Measurements from ENCODE around the gene XYLT2.

The XYLT2 gene

GRCh38 chr17:50356418-50356817, 10.5 kb downstream of the XYLT2 start:
- Histone ChIP-seq H2BK120ac (ENCODE audit: low read depth, low read length) (no peak overlapping the region), H2AK5ac (ENCODE audit: low read length, severe bottlenecking) (no peak overlapping the region), H4K91ac (ENCODE audit: low read length) (no peak overlapping the region), H2BK12ac (ENCODE audit: low read length in 2 of 2) (no peak overlapping the region), H3K4me2 (ENCODE audit: low read length, poor library complexity, severe bottlenecking) (no peak overlapping the region), H2BK5ac (ENCODE audit: low read depth, low read length, poor library complexity, severe bottlenecking) (no peak overlapping the region), H3K4me1 (ENCODE audit: control insufficient read depth, insufficient read depth, low read depth, low read length) (peaks cover 6% of the 10 kb centered on the region), H3K23ac (ENCODE audit: low read length in 2 of 2) (no peak overlapping the region), H3K9ac (ENCODE audit: low read length) (no peak overlapping the region), H2AFZ (ENCODE audit: low read depth, low read length) (no peak overlapping the region), H3K9me3 (ENCODE audit: control insufficient read depth, low read length) (no peaks in the 10 kb centered on the region), H2BK15ac (ENCODE audit: low read depth, poor library complexity, severe bottlenecking) (no peak overlapping the region), H4K8ac (ENCODE audit: low read length) (no peak overlapping the region), H3K36me3 (ENCODE audit: control insufficient read depth in 1 of 2, insufficient read depth in 2 of 2, low read depth in 1 of 2, low read length in 2 of 2) (peaks cover 85 to 90% of the 10 kb centered on the region in 2 experiments), H3K79me1 (replicated peaks; ENCODE audit: low read length, poor library complexity, severe bottlenecking) (peaks cover 49% of the 10 kb centered on the region), H3K27me3 (ENCODE audit: control insufficient read depth in 1 of 2, insufficient read depth in 1 of 2, low read length in 2 of 2) (no peaks in the 10 kb centered on the region), H3K27ac (ENCODE audit: low read length, poor library complexity, severe bottlenecking) (no peak overlapping the region), H3K18ac (ENCODE audit: low read depth in 1 of 2, low read length in 2 of 2) (no peak overlapping the region), H3K4ac (ENCODE audit: low read depth in 1 of 2, low read length in 2 of 2) (no peak overlapping the region), H3K14ac (ENCODE audit: low read length in 2 of 2) (no peak overlapping the region), H3K4me3 (ENCODE audit: insufficient read depth in 1 of 2, low read depth in 1 of 2, low read length in 2 of 2) (no peak overlapping the region)
- DNase-seq: no peak
- WGBS: 96% methylated on average over 12 of the region's 12 CpGs

GRCh38 chr17:50356892-50357510, 11.1 kb downstream of the XYLT2 start:
- 97% methylated on average over 9 of the region's 12 CpGs for WGBS

GRCh38 chr17:50358177-50358576, 12.3 kb downstream of the XYLT2 start:
- Histone ChIP-seq H3K4me2 (ENCODE audit: low read length, poor library complexity, severe bottlenecking) (no peak overlapping the region), H3K4ac (ENCODE audit: low read depth in 1 of 2, low read length in 2 of 2) (no peak overlapping the region), H3K14ac (ENCODE audit: low read length in 2 of 2) (no peak overlapping the region), H2AK5ac (ENCODE audit: low read length, severe bottlenecking) (no peak overlapping the region), H4K8ac (ENCODE audit: low read length) (no peak overlapping the region), H4K91ac (ENCODE audit: low read length) (no peak overlapping the region), H2BK12ac (ENCODE audit: low read length in 2 of 2) (no peak overlapping the region), H3K27me3 (ENCODE audit: control insufficient read depth in 1 of 2, insufficient read depth in 1 of 2, low read length in 2 of 2) (no peaks in the 10 kb centered on the region), H3K9me3 (ENCODE audit: control insufficient read depth, low read length) (no peaks in the 10 kb centered on the region), H2AFZ (ENCODE audit: low read depth, low read length) (no peak overlapping the region), H3K27ac (ENCODE audit: low read length, poor library complexity, severe bottlenecking) (no peak overlapping the region), H2BK15ac (ENCODE audit: low read depth, poor library complexity, severe bottlenecking) (no peak overlapping the region), H3K4me1 (ENCODE audit: control insufficient read depth, insufficient read depth, low read depth, low read length) (peaks cover 13% of the 10 kb centered on the region), H3K9ac (ENCODE audit: low read length) (no peak overlapping the region), H3K79me1 (replicated peaks; ENCODE audit: low read length, poor library complexity, severe bottlenecking) (peaks cover 35% of the 10 kb centered on the region), H3K36me3 (ENCODE audit: control insufficient read depth in 1 of 2, insufficient read depth in 2 of 2, low read depth in 1 of 2, low read length in 2 of 2) (peaks cover 75 to 80% of the 10 kb centered on the region in 2 experiments), H2BK5ac (ENCODE audit: low read depth, low read length, poor library complexity, severe bottlenecking) (no peak overlapping the region), H2BK120ac (ENCODE audit: low read depth, low read length) (no peak overlapping the region), H3K23ac (ENCODE audit: low read length in 2 of 2) (no peak overlapping the region), H3K4me3 (ENCODE audit: insufficient read depth in 1 of 2, low read depth in 1 of 2, low read length in 2 of 2) (no peak overlapping the region), H3K18ac (ENCODE audit: low read depth in 1 of 2, low read length in 2 of 2) (no peak overlapping the region)
- 97% methylated on average over 17 of the region's 17 CpGs for WGBS
- DNase-seq: no peak

More at GRCh38 chr17:50356892-50357510, 11.1 kb downstream of the XYLT2 start:
- no peak overlapping the region for H3K4ac ChIP-seq (ENCODE audit: low read depth in 1 of 2, low read length in 2 of 2)
- peaks cover 86 to 91% of the 10 kb centered on the region in 2 experiments for H3K36me3 ChIP-seq (ENCODE audit: control insufficient read depth in 1 of 2, insufficient read depth in 2 of 2, low read depth in 1 of 2, low read length in 2 of 2)
- no peak overlapping the region for H2BK15ac ChIP-seq (ENCODE audit: low read depth, poor library complexity, severe bottlenecking)
- H2AK5ac ChIP-seq (ENCODE audit: low read length, severe bottlenecking): no peak overlapping the region
- H3K23ac ChIP-seq (ENCODE audit: low read length in 2 of 2): no peak overlapping the region
- H3K27me3 ChIP-seq (ENCODE audit: control insufficient read depth in 1 of 2, insufficient read depth in 1 of 2, low read length in 2 of 2): no peaks in the 10 kb centered on the region
- H3K4me3 ChIP-seq (ENCODE audit: insufficient read depth in 1 of 2, low read depth in 1 of 2, low read length in 2 of 2): no peak overlapping the region
- no peak overlapping the region for H3K4me2 ChIP-seq (ENCODE audit: low read length, poor library complexity, severe bottlenecking)
- peaks cover 6% of the 10 kb centered on the region for H3K4me1 ChIP-seq (ENCODE audit: control insufficient read depth, insufficient read depth, low read depth, low read length)
- H3K79me1 ChIP-seq (replicated peaks; ENCODE audit: low read length, poor library complexity, severe bottlenecking): peaks cover 44% of the 10 kb centered on the region
- H3K14ac ChIP-seq (ENCODE audit: low read length in 2 of 2): no peak overlapping the region
- H3K9ac ChIP-seq (ENCODE audit: low read length): no peak overlapping the region
- no peaks in the 10 kb centered on the region for H3K9me3 ChIP-seq (ENCODE audit: control insufficient read depth, low read length)
- H2BK12ac ChIP-seq (ENCODE audit: low read length in 2 of 2): no peak overlapping the region
- H4K8ac ChIP-seq (ENCODE audit: low read length): no peak overlapping the region
- no peak overlapping the region for H2BK120ac ChIP-seq (ENCODE audit: low read depth, low read length)
- no peak overlapping the region for H2AFZ ChIP-seq (ENCODE audit: low read depth, low read length)
- H2BK5ac ChIP-seq (ENCODE audit: low read depth, low read length, poor library complexity, severe bottlenecking): no peak overlapping the region
- H3K27ac ChIP-seq (ENCODE audit: low read length, poor library complexity, severe bottlenecking): no peak overlapping the region
- H3K18ac ChIP-seq (ENCODE audit: low read depth in 1 of 2, low read length in 2 of 2): no peak overlapping the region
- no peak overlapping the region for H4K91ac ChIP-seq (ENCODE audit: low read length)
- no peak for DNase-seq

- peaks cover 21% of the 10 kb centered on the region for H3K4me1 ChIP-seq (ENCODE audit: control insufficient read depth, insufficient read depth, low read depth, low read length)
- no peak for DNase-seq
- H3K9ac ChIP-seq (ENCODE audit: low read length): no peak overlapping the region
- H3K9me3 ChIP-seq (ENCODE audit: control insufficient read depth, low read length): no peaks in the 10 kb centered on the region
- H3K14ac ChIP-seq (ENCODE audit: low read length in 2 of 2): no peak overlapping the region
- H2BK12ac ChIP-seq (ENCODE audit: low read length in 2 of 2): no peak overlapping the region
- no peak overlapping the region for H3K4ac ChIP-seq (ENCODE audit: low read depth in 1 of 2, low read length in 2 of 2)
- H4K8ac ChIP-seq (ENCODE audit: low read length): no peak overlapping the region
- no peak overlapping the region for H2BK15ac ChIP-seq (ENCODE audit: low read depth, poor library complexity, severe bottlenecking)
- H3K18ac ChIP-seq (ENCODE audit: low read depth in 1 of 2, low read length in 2 of 2): no peak overlapping the region
- no peak overlapping the region for H2AK5ac ChIP-seq (ENCODE audit: low read length, severe bottlenecking)
- peaks cover 28% of the 10 kb centered on the region for H3K79me1 ChIP-seq (replicated peaks; ENCODE audit: low read length, poor library complexity, severe bottlenecking)
- no peak overlapping the region for H3K23ac ChIP-seq (ENCODE audit: low read length in 2 of 2)
- no peak overlapping the region for H3K27ac ChIP-seq (ENCODE audit: low read length, poor library complexity, severe bottlenecking)
- WGBS: 98% methylated on average over 5 of the region's 5 CpGs
- H3K4me2 ChIP-seq (ENCODE audit: low read length, poor library complexity, severe bottlenecking): no peak overlapping the region
- no peak overlapping the region for H2BK5ac ChIP-seq (ENCODE audit: low read depth, low read length, poor library complexity, severe bottlenecking)
- H2BK120ac ChIP-seq (ENCODE audit: low read depth, low read length): no peak overlapping the region
- H3K36me3 ChIP-seq (ENCODE audit: control insufficient read depth in 1 of 2, insufficient read depth in 2 of 2, low read depth in 1 of 2, low read length in 2 of 2): peaks cover 66 to 70% of the 10 kb centered on the region in 2 experiments
- H3K27me3 ChIP-seq (ENCODE audit: control insufficient read depth in 1 of 2, insufficient read depth in 1 of 2, low read length in 2 of 2): no peaks in the 10 kb centered on the region
- no peak overlapping the region for H2AFZ ChIP-seq (ENCODE audit: low read depth, low read length)
- H3K4me3 ChIP-seq (ENCODE audit: insufficient read depth in 1 of 2, low read depth in 1 of 2, low read length in 2 of 2): no peak overlapping the region
- no peak overlapping the region for H4K91ac ChIP-seq (ENCODE audit: low read length)
These were observed 13.2 kb downstream of the XYLT2 start for GRCh38 chr17:50359005-50359699.

Data from mesenchymal stem cell (in vitro differentiated cells and primary cell).